ENCODE measurements around the gene TYK2.
"Not testable (repeated sequence)": the region's sequence is repeated elsewhere in the genome, so short reads cannot be mapped to it uniquely, and the experiment has no call there.

TYK2 gene

DNA sequence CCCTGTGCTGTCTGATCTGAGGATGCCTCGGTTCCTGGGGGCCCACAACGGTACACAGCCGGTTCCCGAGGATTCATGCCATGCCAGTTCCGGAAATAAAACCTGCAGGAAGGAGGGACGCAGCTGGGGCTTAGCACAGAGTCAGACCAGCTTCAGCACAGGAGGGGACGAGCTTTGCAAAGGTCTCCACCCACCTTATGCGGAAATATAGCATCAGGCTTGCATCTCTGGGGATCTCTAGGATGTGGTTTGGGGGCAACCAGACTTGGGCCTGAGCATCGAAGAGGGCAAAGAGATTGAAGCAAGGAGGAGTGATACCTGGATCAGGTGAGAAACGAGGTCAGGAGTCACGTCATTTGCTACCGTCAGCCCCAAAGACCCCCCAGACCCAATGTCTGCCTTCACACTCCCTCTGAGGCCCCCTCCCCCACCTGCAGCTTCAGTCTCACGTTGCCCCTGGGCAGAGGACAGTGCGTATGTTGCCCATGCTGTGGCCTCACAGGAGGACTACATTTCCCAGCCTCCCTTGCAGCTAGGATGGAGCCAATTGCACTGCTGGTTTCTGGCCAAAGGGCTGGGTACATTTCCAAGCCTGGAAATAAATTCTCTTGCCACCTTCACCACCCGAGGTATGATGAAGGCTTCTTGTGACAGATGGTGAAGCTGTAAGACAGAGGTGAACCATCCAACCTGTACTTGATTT lies 12.1 kb downstream of the TYK2 start:
- TF ChIP-seq, protein P1, sequence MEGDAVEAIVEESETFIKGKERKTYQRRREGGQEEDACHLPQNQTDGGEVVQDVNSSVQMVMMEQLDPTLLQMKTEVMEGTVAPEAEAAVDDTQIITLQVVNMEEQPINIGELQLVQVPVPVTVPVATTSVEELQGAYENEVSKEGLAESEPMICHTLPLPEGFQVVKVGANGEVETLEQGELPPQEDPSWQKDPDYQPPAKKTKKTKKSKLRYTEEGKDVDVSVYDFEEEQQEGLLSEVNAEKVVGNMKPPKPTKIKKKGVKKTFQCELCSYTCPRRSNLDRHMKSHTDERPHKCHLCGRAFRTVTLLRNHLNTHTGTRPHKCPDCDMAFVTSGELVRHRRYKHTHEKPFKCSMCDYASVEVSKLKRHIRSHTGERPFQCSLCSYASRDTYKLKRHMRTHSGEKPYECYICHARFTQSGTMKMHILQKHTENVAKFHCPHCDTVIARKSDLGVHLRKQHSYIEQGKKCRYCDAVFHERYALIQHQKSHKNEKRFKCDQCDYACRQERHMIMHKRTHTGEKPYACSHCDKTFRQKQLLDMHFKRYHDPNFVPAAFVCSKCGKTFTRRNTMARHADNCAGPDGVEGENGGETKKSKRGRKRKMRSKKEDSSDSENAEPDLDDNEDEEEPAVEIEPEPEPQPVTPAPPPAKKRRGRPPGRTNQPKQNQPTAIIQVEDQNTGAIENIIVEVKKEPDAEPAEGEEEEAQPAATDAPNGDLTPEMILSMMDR (IDR thresholded peaks at IDR 0.05; ENCODE audit: low read depth, low read length): no peak
- no peak for DNase-seq (ENCODE audit: extremely low read depth, low read depth)

DNA sequence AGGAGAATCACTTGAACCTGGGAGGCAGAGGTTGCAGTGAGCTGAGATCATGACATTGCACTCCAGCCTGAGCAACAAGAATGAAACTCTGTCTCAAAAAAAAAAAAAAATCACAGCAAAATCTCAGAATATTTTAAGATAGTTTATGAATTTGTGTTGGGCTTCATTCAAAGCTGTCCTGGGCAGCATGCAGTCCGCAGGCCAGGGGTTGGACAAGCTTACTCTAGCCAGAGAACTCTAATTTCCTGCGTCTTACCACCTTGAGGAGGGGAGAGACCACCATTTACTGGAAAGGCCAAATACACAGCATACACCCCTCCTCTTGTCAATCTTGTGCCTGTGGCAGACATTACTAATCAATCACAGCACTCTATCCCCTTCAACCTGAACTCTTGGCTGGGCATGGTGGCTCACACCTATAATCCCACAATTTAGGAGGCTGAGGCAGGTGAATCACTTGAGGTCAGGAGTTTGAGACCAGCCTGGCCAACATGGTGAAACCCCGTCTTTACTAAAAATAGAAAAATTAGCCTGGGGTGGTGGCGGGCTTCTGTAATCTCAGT lies 13.3 kb downstream of the TYK2 start:
- DNase-seq (ENCODE audit: extremely low read depth, low read depth): not testable (repeated sequence)

GRCh38 chr19:10365518-10365917 lies 14.9 kb downstream of the TYK2 start:
- TF ChIP-seq, protein P1 (IDR thresholded peaks at IDR 0.05; ENCODE audit: low read depth, low read length): no peak
- no peak for DNase-seq (ENCODE audit: extremely low read depth, low read depth)

DNA sequence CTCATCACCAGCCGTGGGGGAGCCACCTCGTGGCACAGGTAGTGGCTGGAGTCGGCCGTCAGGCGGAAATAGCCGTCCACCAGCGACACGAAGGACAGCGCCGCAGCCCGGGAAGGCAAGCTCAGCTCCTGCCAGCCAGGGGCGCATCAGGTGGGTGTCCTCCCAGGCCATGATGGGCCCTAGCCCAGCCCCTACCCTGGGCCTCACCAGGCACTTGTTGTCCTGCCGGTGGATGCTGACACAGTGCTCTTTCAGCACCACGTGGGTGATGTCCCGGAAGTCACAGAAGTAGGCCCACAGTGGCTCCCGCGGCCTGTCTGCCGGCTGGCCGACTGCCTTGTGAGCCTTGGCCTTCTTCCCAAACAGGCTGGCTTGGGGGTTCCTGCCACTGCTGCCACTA lies 15.7 kb downstream of the TYK2 start:
- DNase-seq (ENCODE audit: extremely low read depth, low read depth): no peak
- TF ChIP-seq, protein P1 (IDR thresholded peaks at IDR 0.05; ENCODE audit: low read depth, low read length): no peak

DNA sequence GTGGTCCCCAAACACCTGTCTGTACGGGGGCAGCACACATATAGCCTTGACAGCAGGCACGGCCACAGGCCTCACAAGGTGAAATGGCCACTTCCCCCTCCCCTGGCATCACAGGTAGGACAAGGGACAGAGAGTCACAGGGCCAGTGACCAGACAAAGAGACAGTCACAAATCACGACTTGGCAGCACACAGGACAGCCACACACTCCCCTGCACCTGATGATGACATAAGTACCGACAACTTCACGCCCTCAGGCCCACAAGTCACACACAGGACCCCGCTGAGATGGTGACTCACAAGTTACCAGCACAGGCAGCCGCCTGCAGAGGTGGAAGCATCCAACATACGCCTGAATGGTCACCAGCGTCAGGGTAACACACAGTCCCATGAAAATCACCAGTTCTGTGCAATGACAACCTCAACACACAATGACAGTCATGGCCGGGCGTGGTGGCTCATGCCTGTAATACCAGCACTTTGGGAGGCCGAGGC lies 16.5 kb downstream of the TYK2 start:
- TF ChIP-seq, protein P1 (IDR thresholded peaks at IDR 0.05; ENCODE audit: low read depth, low read length): no peak
- no peak for DNase-seq (ENCODE audit: extremely low read depth, low read depth)

GRCh38 chr19:10362259-10362658 lies 18.1 kb downstream of the TYK2 start:
- TF ChIP-seq, protein P1 (IDR thresholded peaks at IDR 0.05; ENCODE audit: low read depth, low read length): no peak
- DNase-seq (ENCODE audit: extremely low read depth, low read depth): no peak

- TF ChIP-seq, protein P1 (IDR thresholded peaks at IDR 0.05; ENCODE audit: low read depth, low read length): no peak
- no peak for DNase-seq (ENCODE audit: extremely low read depth, low read depth)
These were observed 18.8 kb downstream of the TYK2 start for GRCh38 chr19:10361569-10362011.
